Liver (tissue), 9 donors: ENCODE data around the gene MYLK2. TPM values are rescaled to one million over a fixed set of nuclear protein-coding genes. Genes with fewer than 3 reads are reported as not detected.

Experiments
- DNase-seq: peaks from one replicate; pipeline ENCODE4 v3.0.0-alpha.2; 2017; ENCODE audit warnings: low spot score
- H3K27ac ChIP-seq, 2 donors: one replicate each; pipeline ENCODE4 v1.7.0; 2013; ENCODE audit warnings: inconsistent platforms in 2 of 2, low read length in 2 of 2, control low read depth in 1 of 2, low read depth in 1 of 2, mild to moderate bottlenecking in 1 of 2
- H3K27me3 ChIP-seq, 4 donors: one replicate each; pipeline versions ENCODE4 v1.6.1 to v1.7.0; 2013; ENCODE audit warnings: low read length in 3 of 4, inconsistent platforms in 1 of 4, mild to moderate bottlenecking in 1 of 4, moderate library complexity in 1 of 4; ENCODE audit not compliant: control insufficient read depth in 4 of 4, insufficient read depth in 4 of 4
- H3K36me3 ChIP-seq, 4 donors: one replicate each; pipeline versions ENCODE4 v1.6.1 to v1.7.0; 2013; ENCODE audit warnings: low read length in 3 of 4, mild to moderate bottlenecking in 3 of 4, low read depth in 1 of 4, moderate library complexity in 1 of 4; ENCODE audit not compliant: control insufficient read depth in 4 of 4, insufficient read depth in 3 of 4
- H3K4me1 ChIP-seq, 4 donors: one replicate each; pipeline versions ENCODE4 v1.6.1 to v1.7.0; 2013; ENCODE audit warnings: low read length in 3 of 4, mild to moderate bottlenecking in 3 of 4, moderate library complexity in 1 of 4; ENCODE audit not compliant: control insufficient read depth in 4 of 4, insufficient read depth in 4 of 4
- H3K4me3 ChIP-seq, 3 donors: one replicate each; pipeline versions ENCODE4 v1.6.1 to v1.7.0; 2013; ENCODE audit warnings: low read length in 3 of 3, control low read depth in 1 of 3, low read depth in 1 of 3, mild to moderate bottlenecking in 1 of 3
- H3K9ac ChIP-seq, 2 donors: one replicate each; pipeline ENCODE4 v1.7.0; 2013; ENCODE audit warnings: low read length in 2 of 2, mild to moderate bottlenecking in 2 of 2, moderate library complexity in 2 of 2, control low read depth in 1 of 2, low read depth in 1 of 2
- H3K9me3 ChIP-seq, 4 donors: one replicate each; pipeline versions ENCODE4 v1.6.1 to v1.7.0; 2013; ENCODE audit warnings: low read length in 3 of 4; ENCODE audit not compliant: control insufficient read depth in 4 of 4
- EGR1 ChIP-seq, 2 donors: IDR thresholded peaks; 2 replicates each; pipeline ENCODE4 v1.6.1; 2016 to 2018; ENCODE audit warnings: antibody characterized with exemption in 2 of 2, low read depth in 2 of 2
- FOXA1 ChIP-seq: IDR thresholded peaks from 2 replicates; pipeline ENCODE4 v1.6.1; 2016; ENCODE audit warnings: antibody characterized with exemption
- HNF4A ChIP-seq, 2 donors: conservative IDR thresholded peaks; 2 replicates each; pipeline ENCODE4 v1.6.1; 2016; ENCODE audit warnings: antibody characterized with exemption in 2 of 2, mild to moderate bottlenecking in 2 of 2
- HNF4G ChIP-seq: IDR thresholded peaks from 2 replicates; pipeline ENCODE4 v1.6.1; 2016; ENCODE audit warnings: antibody characterized with exemption
- JUND ChIP-seq, 2 donors: IDR thresholded peaks; 2 replicates each; pipeline ENCODE4 v1.6.1; 2016; ENCODE audit warnings: antibody characterized with exemption in 2 of 2
- RXRA ChIP-seq, 2 donors: IDR thresholded peaks; 2 replicates each; pipeline ENCODE4 v1.6.1; 2017 to 2018; ENCODE audit warnings: antibody characterized with exemption in 2 of 2, mild to moderate bottlenecking in 1 of 2
- SP1 ChIP-seq: IDR thresholded peaks from 2 replicates; pipeline ENCODE4 v1.6.1; 2018; ENCODE audit warnings: antibody characterized with exemption, mild to moderate bottlenecking
- TAF1 ChIP-seq: conservative IDR thresholded peaks from 2 replicates; pipeline ENCODE4 v1.6.1; 2016; ENCODE audit warnings: antibody characterized with exemption, mild to moderate bottlenecking
- YY1 ChIP-seq: IDR thresholded peaks from 2 replicates; pipeline ENCODE4 v1.6.1; 2016; ENCODE audit warnings: antibody characterized with exemption, mild to moderate bottlenecking
- WGBS: extraction: QIAGEN DNeasy Blood & Tissue Kit; methylation state at CpG from one replicate; pipeline ENCODE4 v1.1.7; 2013; 5-methylcytosine and 5-hydroxymethylcytosine counted together
- polyA plus RNA-seq, 2 donors: library from polyadenylated mRNA; stranded (reverse) in 1 of 2; unstranded in 1 of 2; fragments of 200-250 nt in 1 of 2; fragments of >200 nt in 1 of 2; fragmentation: Nextera tagmentation in 1 of 2; extraction: Ambion mirVana in 1 of 2; gene quantifications; one replicate each; pipeline versions ENCODE4 v1.2.1 to v1.2.3, GENCODE V29; 2013 to 2015
- total RNA-seq, 2 donors: library from RNA; depleted of rRNA; stranded (reverse); fragments of >200 nt; gene quantifications; one replicate each; pipeline ENCODE4 v1.2.3, GENCODE V29; 2014
- TF ChIP-seq, protein P1 (sequence below): IDR thresholded peaks from 2 replicates; pipeline ENCODE4 v1.6.1; 2016; ENCODE audit warnings: antibody characterized with exemption
- TF ChIP-seq, protein P2 (sequence below): IDR thresholded peaks from 2 replicates; pipeline ENCODE4 v1.6.1; 2016; ENCODE audit warnings: antibody characterized with exemption, mild to moderate bottlenecking
- TF ChIP-seq, protein P3 (sequence below): IDR thresholded peaks from 2 replicates; pipeline ENCODE4 v1.6.1; 2016; ENCODE audit warnings: antibody characterized with exemption
- TF ChIP-seq, protein P4 (sequence below): fragments of 150-350 bp; IDR thresholded peaks from 2 replicates; pipeline ENCODE4 v1.5.1; 2017; ENCODE audit warnings: improper control_type of control experiment, low read depth, low read length; ENCODE audit not compliant: missing input control
- donor health status: healthy.
- donor health status: healthy.
- donor health status: healthy.
- donor health status: healthy.
- donor health status: healthy.

The MYLK2 gene
- total and polyA plus RNA-seq, 4 donors: 0.08 to 0.19 TPM; not detected in 2

DNA sequence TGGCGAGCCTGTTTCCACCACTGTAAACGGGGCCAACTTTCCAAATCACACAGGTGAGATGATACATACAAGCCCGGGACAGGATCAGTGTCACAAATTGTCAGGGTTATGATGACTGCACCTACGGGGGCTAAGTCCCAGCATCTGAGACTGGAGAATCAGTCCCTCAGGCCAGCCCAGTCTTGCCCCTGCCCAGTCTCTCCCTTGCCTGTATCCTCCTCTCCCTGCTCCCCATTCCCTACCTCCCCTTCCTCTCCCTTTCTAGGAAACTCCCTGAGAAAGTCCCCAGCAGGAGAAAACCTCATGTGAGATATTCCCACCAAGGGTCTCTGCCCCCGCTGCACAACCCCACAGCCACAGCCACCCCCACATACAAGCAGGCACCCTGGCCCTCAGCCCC, 24.7 kb downstream of the MYLK2 start:
- Histone ChIP-seq H3K9me3 (no peaks in the 10 kb centered on the region), H3K4me1 (no peaks in the 10 kb centered on the region), H3K4me3 (no peak overlapping the region), H3K36me3 (no peaks in the 10 kb centered on the region), H3K27me3 (no peaks in the 10 kb centered on the region), H3K9ac (no peak overlapping the region), H3K27ac (no peak overlapping the region)
- no peak for DNase-seq
- 86% methylated on average over 5 of the region's 5 CpGs for WGBS
- no peak for TF ChIP-seq YY1
- TF ChIP-seq, protein P1, sequence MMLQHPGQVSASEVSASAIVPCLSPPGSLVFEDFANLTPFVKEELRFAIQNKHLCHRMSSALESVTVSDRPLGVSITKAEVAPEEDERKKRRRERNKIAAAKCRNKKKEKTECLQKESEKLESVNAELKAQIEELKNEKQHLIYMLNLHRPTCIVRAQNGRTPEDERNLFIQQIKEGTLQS: no peak

DNA sequence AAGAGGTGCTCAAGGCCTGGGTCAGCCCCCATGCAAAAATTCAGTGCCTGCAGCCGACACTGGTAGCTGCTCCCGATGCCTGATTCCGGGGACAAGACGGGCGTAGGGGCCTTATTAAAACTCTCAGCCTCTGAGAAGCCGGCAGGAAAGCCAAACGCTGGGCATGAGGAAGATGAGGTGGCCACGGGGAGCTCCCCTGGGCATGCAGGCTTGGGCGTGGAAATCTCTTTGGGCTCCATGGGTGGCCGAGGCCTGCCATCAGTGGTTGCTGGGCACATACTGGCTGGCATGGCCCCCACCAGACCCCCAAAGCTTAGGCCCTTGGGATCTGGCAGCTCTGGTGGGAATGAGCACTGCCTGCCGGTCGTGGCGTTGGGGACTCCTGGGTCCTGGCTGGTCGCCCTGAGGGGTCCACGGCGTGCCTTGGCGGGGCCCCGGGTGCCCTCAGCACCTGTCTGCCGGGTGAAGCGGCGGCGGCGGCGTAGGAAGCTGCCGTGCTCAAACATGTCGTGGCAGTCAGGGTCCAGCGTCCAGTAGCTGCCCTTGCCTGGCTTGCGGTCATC, 25.7 kb downstream of the MYLK2 start:
- peak overlapping the region in 1 of 2 donors; percentile 36 for H3K27ac ChIP-seq
- 89% methylated on average over 28 of the region's 28 CpGs for WGBS
- DNase-seq: no peak
- H3K9ac ChIP-seq: no peak overlapping the region
- H3K36me3 ChIP-seq: no peaks in the 10 kb centered on the region
- H3K4me3 ChIP-seq: no peak overlapping the region
- no peak for TF ChIP-seq FOXA1
- no peak for TF ChIP-seq HNF4G
- TF ChIP-seq TAF1: no peak
- TF ChIP-seq, protein P2, sequence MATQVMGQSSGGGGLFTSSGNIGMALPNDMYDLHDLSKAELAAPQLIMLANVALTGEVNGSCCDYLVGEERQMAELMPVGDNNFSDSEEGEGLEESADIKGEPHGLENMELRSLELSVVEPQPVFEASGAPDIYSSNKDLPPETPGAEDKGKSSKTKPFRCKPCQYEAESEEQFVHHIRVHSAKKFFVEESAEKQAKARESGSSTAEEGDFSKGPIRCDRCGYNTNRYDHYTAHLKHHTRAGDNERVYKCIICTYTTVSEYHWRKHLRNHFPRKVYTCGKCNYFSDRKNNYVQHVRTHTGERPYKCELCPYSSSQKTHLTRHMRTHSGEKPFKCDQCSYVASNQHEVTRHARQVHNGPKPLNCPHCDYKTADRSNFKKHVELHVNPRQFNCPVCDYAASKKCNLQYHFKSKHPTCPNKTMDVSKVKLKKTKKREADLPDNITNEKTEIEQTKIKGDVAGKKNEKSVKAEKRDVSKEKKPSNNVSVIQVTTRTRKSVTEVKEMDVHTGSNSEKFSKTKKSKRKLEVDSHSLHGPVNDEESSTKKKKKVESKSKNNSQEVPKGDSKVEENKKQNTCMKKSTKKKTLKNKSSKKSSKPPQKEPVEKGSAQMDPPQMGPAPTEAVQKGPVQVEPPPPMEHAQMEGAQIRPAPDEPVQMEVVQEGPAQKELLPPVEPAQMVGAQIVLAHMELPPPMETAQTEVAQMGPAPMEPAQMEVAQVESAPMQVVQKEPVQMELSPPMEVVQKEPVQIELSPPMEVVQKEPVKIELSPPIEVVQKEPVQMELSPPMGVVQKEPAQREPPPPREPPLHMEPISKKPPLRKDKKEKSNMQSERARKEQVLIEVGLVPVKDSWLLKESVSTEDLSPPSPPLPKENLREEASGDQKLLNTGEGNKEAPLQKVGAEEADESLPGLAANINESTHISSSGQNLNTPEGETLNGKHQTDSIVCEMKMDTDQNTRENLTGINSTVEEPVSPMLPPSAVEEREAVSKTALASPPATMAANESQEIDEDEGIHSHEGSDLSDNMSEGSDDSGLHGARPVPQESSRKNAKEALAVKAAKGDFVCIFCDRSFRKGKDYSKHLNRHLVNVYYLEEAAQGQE: no peak
- TF ChIP-seq HNF4A (conservative IDR thresholded peaks at IDR 0.05): no peak
- TF ChIP-seq, protein P3, sequence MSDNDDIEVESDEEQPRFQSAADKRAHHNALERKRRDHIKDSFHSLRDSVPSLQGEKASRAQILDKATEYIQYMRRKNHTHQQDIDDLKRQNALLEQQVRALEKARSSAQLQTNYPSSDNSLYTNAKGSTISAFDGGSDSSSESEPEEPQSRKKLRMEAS: no peak
- no peak for TF ChIP-seq EGR1 (IDR thresholded peaks at IDR 0.05; ENCODE audit: low read depth in 2 of 2)
- TF ChIP-seq RXRA (IDR thresholded peaks at IDR 0.05): no peak
- TF ChIP-seq, protein P1: no peak
- TF ChIP-seq JUND (IDR thresholded peaks at IDR 0.05): no peak
- TF ChIP-seq, protein P4, sequence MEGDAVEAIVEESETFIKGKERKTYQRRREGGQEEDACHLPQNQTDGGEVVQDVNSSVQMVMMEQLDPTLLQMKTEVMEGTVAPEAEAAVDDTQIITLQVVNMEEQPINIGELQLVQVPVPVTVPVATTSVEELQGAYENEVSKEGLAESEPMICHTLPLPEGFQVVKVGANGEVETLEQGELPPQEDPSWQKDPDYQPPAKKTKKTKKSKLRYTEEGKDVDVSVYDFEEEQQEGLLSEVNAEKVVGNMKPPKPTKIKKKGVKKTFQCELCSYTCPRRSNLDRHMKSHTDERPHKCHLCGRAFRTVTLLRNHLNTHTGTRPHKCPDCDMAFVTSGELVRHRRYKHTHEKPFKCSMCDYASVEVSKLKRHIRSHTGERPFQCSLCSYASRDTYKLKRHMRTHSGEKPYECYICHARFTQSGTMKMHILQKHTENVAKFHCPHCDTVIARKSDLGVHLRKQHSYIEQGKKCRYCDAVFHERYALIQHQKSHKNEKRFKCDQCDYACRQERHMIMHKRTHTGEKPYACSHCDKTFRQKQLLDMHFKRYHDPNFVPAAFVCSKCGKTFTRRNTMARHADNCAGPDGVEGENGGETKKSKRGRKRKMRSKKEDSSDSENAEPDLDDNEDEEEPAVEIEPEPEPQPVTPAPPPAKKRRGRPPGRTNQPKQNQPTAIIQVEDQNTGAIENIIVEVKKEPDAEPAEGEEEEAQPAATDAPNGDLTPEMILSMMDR: no peak
- no peak for TF ChIP-seq SP1
- TF ChIP-seq YY1: no peak
- H3K4me1 ChIP-seq: no peaks in the 10 kb centered on the region
- no peaks in the 10 kb centered on the region for H3K9me3 ChIP-seq
- no peaks in the 10 kb centered on the region for H3K27me3 ChIP-seq
